COLO668 (cell line): ENCODE results near the gene NOTCH4.

ENCODE experiments used
- DNase-seq: peaks from one replicate; lab custom pipeline; 2025; ENCODE audit not compliant: unreplicated experiment; lab: John Stamatoyannopoulos, UW

The NOTCH4 gene

GRCh38 chr6:32147401-32148132 lies 76.3 kb downstream of the NOTCH4 start:
- DNase-seq = no peak

- DNase-seq = no peak
These were observed 77.2 kb downstream of the NOTCH4 start for GRCh38 chr6:32146687-32147086.

DNA sequence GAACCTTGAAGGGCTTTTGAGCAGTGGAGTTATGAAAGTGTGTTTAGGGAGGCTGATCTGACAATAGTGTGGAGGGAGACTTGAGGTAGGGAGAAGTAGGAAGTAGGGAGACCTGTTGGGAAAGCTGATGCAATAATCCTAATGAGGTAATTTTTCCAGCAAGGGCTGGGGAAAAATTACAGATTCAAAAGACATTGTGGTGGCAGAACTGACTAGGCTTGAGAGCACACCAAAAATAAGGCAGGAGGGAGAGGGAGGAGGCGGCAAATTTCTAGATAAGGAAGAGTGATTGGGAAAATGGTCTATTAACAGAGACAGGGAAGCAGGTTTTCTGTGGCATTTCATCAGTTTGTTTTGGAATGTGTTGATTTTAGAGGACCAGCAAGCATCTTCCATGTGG lies 77.6 kb downstream of the NOTCH4 start:
- DNase-seq = no peak
